HG03558 (cell line): ENCODE results near the gene AGMO.

Experiments used
- ATAC-seq: cut with Tn5 transposase; IDR thresholded peaks from one replicate; pipeline ENCODE4 v1.9.1; 2021; ENCODE audit warnings: moderate number of reproducible peaks; ENCODE audit not compliant: unreplicated experiment; ENCODE audit errors: extremely low read depth

AGMO gene

GRCh38 chr7:15561835-15562234 lies at the start of gene AGMO:
Gene AGMO (minus strand): TSS chr7:15562015.
- ATAC-seq, result no peak

- no peak for ATAC-seq
These were observed 48.7 kb upstream of the AGMO start for GRCh38 chr7:15610503-15610902.

- no peak for ATAC-seq
These were observed 47.5 kb upstream of the AGMO start for GRCh38 chr7:15609287-15609686.

- ATAC-seq, result no peak
These were observed 45.9 kb upstream of the AGMO start for GRCh38 chr7:15607529-15608210.

GRCh38 chr7:15606561-15606960 lies 44.7 kb upstream of the AGMO start:
- no peak for ATAC-seq

DNA sequence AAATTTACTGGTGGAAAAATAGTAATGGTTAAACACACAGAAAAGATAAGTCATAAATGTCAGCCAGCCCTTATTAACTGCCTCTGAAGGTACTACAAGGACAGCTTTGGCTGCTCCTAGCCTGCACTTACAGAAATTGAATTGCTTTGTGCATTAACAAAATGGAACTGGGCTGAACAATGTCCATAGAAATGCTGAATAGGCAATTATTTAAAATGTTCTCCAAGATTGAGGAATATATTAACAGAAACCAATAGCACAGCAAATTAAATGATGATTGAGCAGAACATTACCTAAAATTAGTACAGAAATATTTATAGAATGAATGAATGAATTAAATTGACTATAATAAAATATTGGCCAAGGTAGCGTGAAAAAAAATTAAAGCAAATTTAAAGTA lies 42.4 kb upstream of the AGMO start:
- no peak for ATAC-seq

- ATAC-seq, result no peak
These were observed 41.3 kb upstream of the AGMO start for GRCh38 chr7:15603124-15603523.

GRCh38 chr7:15602236-15602635 lies 40.4 kb upstream of the AGMO start:
- ATAC-seq, result no peak

DNA sequence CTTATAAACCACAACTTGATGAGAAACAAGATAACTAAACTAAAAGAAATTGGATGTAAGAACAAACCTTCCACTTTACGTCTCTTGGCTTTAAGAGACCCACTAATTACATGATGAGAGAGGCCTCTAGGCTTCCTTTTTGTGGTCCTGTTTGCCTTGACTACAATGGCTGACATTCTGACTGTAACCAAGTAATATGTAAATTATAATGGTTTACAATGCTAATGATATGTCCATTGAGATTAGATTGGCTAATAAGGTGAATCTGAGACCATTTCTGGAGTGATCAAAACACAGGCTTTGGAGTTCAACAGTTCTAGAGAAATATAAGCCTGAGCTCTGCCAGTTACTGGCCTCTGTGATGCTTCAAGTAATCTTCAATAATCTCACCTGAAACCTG lies 39.4 kb upstream of the AGMO start:
- no peak for ATAC-seq

DNA sequence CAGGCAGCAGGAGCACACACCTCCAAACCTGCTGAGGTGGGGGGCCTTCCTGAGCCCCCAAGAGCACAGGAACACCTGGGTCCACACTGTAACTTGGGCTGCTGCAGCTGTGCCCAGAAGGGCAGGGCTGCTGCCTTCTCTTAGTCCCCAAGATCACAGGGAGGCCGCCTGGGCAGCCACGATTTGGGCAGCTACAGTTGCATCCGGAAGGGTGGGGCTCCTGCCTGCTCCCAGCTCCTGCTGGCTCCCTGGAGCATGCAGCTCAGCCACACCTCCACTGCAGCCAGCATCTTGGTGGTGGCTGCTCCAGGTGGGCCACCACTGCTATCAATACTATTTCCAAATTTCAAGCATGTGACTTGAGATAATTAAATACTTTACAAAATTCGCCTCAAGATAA lies 38.5 kb upstream of the AGMO start:
- ATAC-seq, result no peak

- ATAC-seq, result no peak
These were observed 32.6 kb upstream of the AGMO start for GRCh38 chr7:15594461-15594860.

DNA sequence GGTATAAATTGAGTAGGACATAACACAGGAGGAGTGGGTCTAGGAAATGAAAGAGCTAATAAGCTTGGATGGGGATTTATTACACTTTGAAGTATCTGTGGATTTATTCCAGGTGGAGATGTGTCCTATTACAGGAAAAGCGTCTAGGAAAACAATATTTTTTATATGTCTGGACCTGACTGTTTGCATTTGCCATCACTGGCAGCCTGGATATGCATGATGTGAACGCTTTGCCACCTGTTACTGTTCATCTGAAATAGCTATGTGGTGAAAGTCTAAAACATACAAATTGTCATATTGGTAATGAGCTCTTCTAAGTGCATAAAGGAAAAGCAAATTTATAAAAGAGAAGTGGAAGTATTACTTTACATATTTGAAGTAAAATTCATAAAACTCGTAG lies 31.6 kb upstream of the AGMO start:
- no peak for ATAC-seq

DNA sequence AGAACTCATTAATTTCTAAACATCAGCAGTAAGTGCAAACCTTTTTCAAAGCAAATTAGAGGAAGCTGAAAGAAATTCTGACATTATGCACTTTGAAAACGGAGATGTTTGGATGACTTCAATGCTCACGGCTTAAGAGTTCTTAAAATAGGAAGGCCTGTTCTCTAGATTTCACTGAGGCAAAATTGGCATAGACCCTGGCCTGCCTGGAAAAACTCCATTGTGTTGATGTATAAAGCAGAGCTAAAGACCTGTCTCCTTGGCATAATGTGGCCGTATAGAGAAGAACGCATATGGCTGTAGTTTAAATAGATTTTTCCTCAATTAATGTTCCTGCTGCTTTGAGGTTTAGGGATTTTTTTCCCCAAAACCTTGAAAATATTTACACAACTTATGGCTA lies 24.5 kb upstream of the AGMO start:
- ATAC-seq, result no peak

DNA sequence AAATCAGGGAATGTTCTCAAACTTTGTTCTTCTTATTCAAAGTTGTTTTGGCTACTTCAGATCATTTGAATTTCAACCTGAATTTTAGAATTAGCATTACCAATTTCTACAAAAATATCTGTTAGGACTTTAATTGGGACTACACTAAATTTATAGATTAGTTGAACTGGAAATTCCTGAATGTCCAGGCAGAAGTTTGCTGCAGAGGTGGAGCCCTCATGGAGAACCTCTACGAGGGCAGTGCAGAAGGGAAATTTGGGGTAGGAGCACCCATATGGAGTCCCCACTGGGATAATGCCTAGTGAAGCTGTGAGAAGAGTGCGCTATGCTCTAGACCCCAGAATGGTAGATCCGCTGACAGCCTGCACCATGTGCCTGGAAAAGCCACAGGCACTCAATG lies 22.8 kb upstream of the AGMO start:
- no peak for ATAC-seq

DNA sequence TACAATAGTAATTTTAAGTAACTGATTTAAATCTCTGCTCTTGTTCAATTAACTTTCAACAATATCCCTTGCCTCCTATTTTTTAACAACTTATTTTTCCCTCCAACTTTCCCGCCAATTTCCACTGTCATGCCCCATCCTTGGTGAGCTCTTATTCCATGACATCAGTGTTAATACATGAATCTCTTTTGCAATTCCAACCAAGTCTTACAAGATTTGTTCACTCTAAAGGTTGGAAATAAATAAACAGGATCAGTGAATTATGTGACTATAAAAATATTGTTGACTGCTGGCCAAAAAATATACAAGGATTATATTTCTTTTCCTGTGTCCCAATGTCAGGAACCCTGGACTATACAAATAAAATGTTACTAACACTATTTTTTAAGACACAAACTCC lies 21.0 kb upstream of the AGMO start:
- no peak for ATAC-seq

DNA sequence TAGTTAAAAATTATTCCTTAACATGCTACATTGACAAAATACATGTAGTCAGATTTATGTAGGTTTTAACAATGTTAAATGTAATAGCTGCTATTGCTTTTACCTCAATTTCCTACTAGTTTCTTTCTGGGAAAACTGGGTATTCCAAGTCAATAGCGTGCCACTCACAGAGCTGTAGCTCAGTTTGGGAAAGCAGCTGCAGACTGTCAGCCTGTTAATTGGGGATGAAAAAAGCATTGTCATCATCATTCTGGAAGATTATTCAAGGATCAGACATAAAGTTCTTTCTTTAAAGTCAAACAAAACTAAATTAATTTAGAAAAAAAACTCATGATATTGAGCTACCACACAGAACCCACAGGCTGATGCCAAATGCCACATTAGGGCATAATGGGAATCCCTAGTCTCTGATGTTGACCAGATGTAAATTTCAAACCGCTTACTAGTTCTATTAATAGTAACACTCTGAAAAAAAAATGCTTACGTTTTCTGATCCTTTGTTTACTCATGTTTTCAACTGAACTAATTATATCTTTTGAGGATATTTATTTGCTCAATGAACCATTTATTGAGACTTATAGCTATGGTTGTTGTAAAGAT lies 19.6 kb upstream of the AGMO start:
- ATAC-seq, result no peak

- ATAC-seq, result no peak
These were observed 19.0 kb upstream of the AGMO start for GRCh38 chr7:15580604-15581351.

DNA sequence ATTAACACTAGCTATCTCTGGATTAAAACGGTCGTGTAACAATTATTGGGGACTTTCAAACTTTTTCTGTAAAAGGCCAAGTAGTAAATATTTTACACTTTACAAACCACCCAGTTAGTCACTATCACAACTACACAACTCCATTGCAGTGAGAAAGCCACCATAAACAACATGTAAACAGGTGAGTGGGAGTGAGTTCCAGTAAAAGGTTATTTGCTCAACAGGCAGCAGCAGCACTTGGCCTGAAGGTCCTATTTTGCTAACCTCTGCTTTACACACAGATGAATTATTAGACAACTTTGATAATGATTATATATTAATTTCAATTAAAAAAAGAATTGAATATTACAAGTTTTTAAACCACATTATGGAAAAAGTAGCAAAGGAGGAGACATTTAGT lies 15.8 kb upstream of the AGMO start:
- no peak for ATAC-seq

- ATAC-seq, result no peak
These were observed 9.6 kb upstream of the AGMO start for GRCh38 chr7:15571301-15571878.

DNA sequence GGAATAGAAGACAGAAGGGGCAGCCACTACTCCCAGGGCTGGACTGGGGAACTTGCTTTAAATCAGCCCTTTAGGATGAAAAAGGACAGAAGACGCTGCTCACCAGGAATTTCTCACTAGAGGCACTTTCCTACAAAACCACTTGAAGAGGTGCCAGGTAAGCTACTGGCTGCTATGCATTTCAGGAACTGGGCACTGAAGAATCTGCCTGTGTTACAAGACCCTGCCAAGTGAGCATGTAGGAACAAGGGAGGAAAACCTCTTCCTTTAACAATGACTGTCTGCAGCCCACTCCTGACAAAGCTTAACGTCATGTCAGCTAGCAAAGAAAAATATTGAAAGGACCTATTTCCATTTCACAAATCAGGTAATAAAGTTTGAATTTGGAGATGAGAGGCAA lies 5.8 kb upstream of the AGMO start:
- ATAC-seq, result no peak

GRCh38 chr7:15567036-15567435 lies 5.2 kb upstream of the AGMO start:
- no peak for ATAC-seq
